ENCODE results near the gene KAT8.
A peak's percentile ranks its signal among the peaks of the same experiment; 100 is the strongest.

The KAT8 gene

DNA sequence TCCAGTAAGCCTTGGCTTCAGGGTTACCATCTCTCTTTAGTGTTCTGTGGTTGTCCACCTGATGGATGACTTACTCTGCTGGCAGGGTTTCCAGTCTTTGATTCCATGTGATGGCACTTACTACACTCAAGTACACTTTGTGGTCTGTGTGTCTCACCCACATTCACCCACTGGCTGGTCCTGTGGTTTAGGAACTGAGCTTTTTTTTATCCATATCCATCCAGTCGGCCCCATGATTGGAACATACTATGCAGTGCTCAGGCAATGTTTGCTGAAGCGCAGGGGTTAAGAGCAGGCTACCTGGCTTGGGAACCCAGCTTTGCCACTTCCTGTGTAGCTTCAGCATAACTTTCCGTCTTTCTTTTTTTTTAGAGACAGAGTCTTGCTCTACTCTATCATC is 59.7 kb downstream of the KAT8 start:
- H3K36me3 ChIP-seq (ENCODE audit: control insufficient read depth in 4 of 4, insufficient read depth in 4 of 4, low read length in 3 of 4) = peaks cover 0 to 9% (median 1%) of the 10 kb centered on the region in 4 experiments
- ChIA-PET CTCF (interaction anchor here (0.5 to 3.3 kb wide), 9 partner anchors 13 to 310 kb away, joined by 3 to 13 read pairs (median 3); no protein-coding TSS in a partner anchor), POLR2A (interaction anchor here (0.6 to 0.7 kb wide), 2 partner anchors 20 to 109 kb away, joined by 3 to 4 read pairs; no protein-coding TSS in a partner anchor)
- H3K4me1 ChIP-seq (ENCODE audit: control extremely low read depth in 1 of 4, control insufficient read depth in 4 of 4, insufficient read depth in 4 of 4, low read length in 3 of 4) = peaks cover 11 to 41% (median 32%) of the 10 kb centered on the region in 4 experiments
- peak; percentile 65 to 91 (median 90) for DNase-seq
- no peak overlapping the region for H3K27ac ChIP-seq (ENCODE audit: insufficient read depth in 1 of 2, low read depth in 1 of 2, low read length in 2 of 2, poor library complexity in 1 of 2, severe bottlenecking in 2 of 2)
- H3K9me3 ChIP-seq (ENCODE audit: control extremely low read depth in 1 of 5, control insufficient read depth in 4 of 5, insufficient read depth in 2 of 5, low read depth in 1 of 5, low read length in 4 of 5) = no peaks in the 10 kb centered on the region
- H3K27me3 ChIP-seq (replicated peaks in 2 of 5; ENCODE audit: control insufficient read depth in 4 of 5, insufficient read depth in 5 of 5, low read length in 4 of 5) = no peaks in the 10 kb centered on the region
- H3K4me3 ChIP-seq (ENCODE audit: control insufficient read depth in 1 of 7, extremely low read depth in 1 of 7, insufficient read depth in 4 of 7, low read depth in 2 of 7, low read length in 6 of 7) = peak overlapping the region in 2 of 7 experiments; percentile 11 to 52
- WGBS (ENCODE audit: insufficient coverage) = 0% methylated on average over 3 of the region's 3 CpGs

DNA sequence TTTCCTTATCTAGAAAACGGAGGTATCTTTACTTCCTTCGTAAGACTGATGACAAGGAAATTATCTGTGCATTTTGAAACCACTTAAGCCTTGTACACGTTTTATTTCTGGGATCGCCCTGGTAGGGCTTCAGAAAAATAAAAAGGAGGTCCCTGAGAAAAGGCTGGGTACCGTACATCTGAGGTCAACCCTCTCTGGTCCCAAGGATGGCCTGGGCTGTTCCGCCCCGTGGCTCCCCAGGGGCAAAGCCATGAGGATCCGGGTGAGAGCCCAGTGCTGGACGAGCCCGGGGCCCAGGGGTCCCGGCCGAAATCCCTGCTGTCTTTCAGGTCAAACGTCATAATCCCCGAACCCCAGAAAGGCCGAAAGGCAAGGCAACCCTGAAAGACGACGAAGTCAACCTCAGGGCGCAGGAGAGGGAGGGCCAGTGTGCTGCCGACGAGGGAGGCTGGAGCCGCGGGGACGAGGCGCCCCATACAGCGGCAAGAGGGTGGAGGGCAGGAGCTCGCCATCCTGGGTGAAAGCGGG is 61.8 kb downstream of the KAT8 start:
- DNase-seq = no peak
- Histone ChIP-seq H3K4me3 (ENCODE audit: control insufficient read depth in 1 of 7, extremely low read depth in 1 of 7, insufficient read depth in 4 of 7, low read depth in 2 of 7, low read length in 6 of 7) (peak overlapping the region; percentile 74 to 95 (median 87)), H3K4me1 (ENCODE audit: control extremely low read depth in 1 of 4, control insufficient read depth in 4 of 4, insufficient read depth in 4 of 4, low read length in 3 of 4) (peaks cover 17 to 61% (median 50%) of the 10 kb centered on the region in 4 experiments), H3K9me3 (ENCODE audit: control extremely low read depth in 1 of 5, control insufficient read depth in 4 of 5, insufficient read depth in 2 of 5, low read depth in 1 of 5, low read length in 4 of 5) (no peaks in the 10 kb centered on the region), H3K27me3 (replicated peaks in 2 of 5; ENCODE audit: control insufficient read depth in 4 of 5, insufficient read depth in 5 of 5, low read length in 4 of 5) (no peaks in the 10 kb centered on the region), H3K27ac (ENCODE audit: insufficient read depth in 1 of 2, low read depth in 1 of 2, low read length in 2 of 2, poor library complexity in 1 of 2, severe bottlenecking in 2 of 2) (peak overlapping the region; percentile 97 to 99), H3K36me3 (ENCODE audit: control insufficient read depth in 4 of 4, insufficient read depth in 4 of 4, low read length in 3 of 4) (peaks cover 11 to 30% (median 22%) of the 10 kb centered on the region in 4 experiments)
- CTCF ChIA-PET = interaction anchor here (0.6 to 3.3 kb wide), 3 partner anchors 18 to 265 kb away, joined by 3 to 13 read pairs (median 3); no protein-coding TSS in a partner anchor
- POLR2A ChIA-PET = interaction anchor here (0.6 to 2.1 kb wide), 21 partner anchors 8 to 279 kb away, joined by 3 to 12 read pairs (median 6); partner anchors contain the start of genes ITGAM, KAT8, PYCARD and ZNF646
- WGBS (ENCODE audit: insufficient coverage) = 2% methylated on average over 25 of the region's 27 CpGs

DNA sequence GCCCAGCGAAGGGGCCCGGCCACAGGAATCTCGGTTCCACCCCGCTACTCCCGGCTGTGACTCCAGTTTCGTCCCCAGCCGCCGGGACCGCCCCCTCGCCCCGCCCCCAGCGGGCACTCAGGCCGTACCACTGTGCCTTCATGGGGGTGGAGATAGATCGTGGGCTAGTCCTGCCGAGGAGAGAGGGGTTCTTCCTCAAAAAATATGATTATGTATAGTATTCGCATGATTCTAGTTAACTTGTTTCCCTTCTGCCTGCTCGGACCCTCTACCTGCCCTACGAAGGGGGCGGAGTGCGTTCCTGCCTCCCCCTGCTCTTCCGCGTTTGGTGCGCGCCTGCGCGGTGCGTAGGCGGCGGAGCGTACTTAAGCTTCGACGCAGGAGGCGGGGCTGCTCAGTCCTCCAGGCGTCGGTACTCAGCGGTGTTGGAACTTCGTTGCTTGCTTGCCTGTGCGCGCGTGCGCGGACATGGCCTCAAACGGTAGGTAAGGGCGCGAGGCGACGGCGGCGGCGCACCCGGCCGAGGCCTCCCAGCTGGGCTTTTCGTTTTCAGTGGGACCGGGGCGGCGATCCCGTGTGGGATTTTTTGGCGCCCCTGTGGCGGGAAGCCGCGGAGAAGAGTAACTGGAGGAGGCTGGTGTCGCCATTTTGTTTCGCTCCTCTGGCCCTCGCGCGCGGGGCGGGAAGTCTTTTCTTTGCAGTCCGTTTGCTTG is 62.4 kb downstream of the KAT8 start, which contains the start of gene FUS:
TSS of gene FUS (plus strand) at position 393 of the 713 bp plus-strand sequence. CDS start at position 469, 76 bp downstream.
- Histone ChIP-seq H3K27me3 (replicated peaks in 2 of 5; ENCODE audit: control insufficient read depth in 4 of 5, insufficient read depth in 5 of 5, low read length in 4 of 5) (no peaks in the 10 kb centered on the region), H3K4me3 (ENCODE audit: control insufficient read depth in 1 of 7, extremely low read depth in 1 of 7, insufficient read depth in 4 of 7, low read depth in 2 of 7, low read length in 6 of 7) (peak within 1 kb of the TSS; percentile 83 to 95 (median 92)), H3K9me3 (ENCODE audit: control extremely low read depth in 1 of 5, control insufficient read depth in 4 of 5, insufficient read depth in 2 of 5, low read depth in 1 of 5, low read length in 4 of 5) (no peaks in the 10 kb centered on the region), H3K27ac (ENCODE audit: insufficient read depth in 1 of 2, low read depth in 1 of 2, low read length in 2 of 2, poor library complexity in 1 of 2, severe bottlenecking in 2 of 2) (peak within 1 kb of the TSS; percentile 97 to 99), H3K36me3 (ENCODE audit: control insufficient read depth in 4 of 4, insufficient read depth in 4 of 4, low read length in 3 of 4) (peaks cover 11 to 35% (median 26%) of the 10 kb centered on the region in 4 experiments), H3K4me1 (ENCODE audit: control extremely low read depth in 1 of 4, control insufficient read depth in 4 of 4, insufficient read depth in 4 of 4, low read length in 3 of 4) (peaks cover 17 to 61% (median 52%) of the 10 kb centered on the region in 4 experiments)
- CTCF ChIA-PET = interaction anchor here (0.6 to 3.3 kb wide), 4 partner anchors 19 to 264 kb away, joined by 3 to 13 read pairs (median 3); no protein-coding TSS in a partner anchor
- WGBS (ENCODE audit: insufficient coverage) = under 1% methylated on average over 37 of the region's 69 CpGs
- POLR2A ChIA-PET = interaction anchor here (0.6 to 2.1 kb wide), 25 partner anchors 9 to 278 kb away, joined by 3 to 12 read pairs (median 5); partner anchors contain the start of genes ITGAM, KAT8, PYCARD and ZNF646
- peak; percentile 91 to 97 (median 94) for DNase-seq

Data from common myeloid progenitor, CD34-positive (primary cell).